CD8-positive, alpha-beta memory T cell (primary cell): Measurements from ENCODE around the gene TEX28. TPM values are rescaled to one million over a fixed set of nuclear protein-coding genes. Genes with fewer than 3 reads are reported as not detected.
"Not testable (repeated sequence)": the region's sequence is repeated elsewhere in the genome, so short reads cannot be mapped to it uniquely, and the experiment has no call there.

Experiments
- CTCF ChIA-PET: fragments of 350-600 bp; sonication (Branson Sonifier 250); formaldehyde crosslinking; loops from one replicate; lab custom pipeline; 2021; ENCODE audit warnings: antibody characterized with exemption; lab: Charles Lee
- POLR2A ChIA-PET: fragments of 350-600 bp; sonication (Branson Sonifier 250); formaldehyde crosslinking; loops from one replicate; lab custom pipeline; 2021; ENCODE audit warnings: antibody characterized with exemption; lab: Charles Lee
- DNase-seq, 5 donors: peaks; one replicate each; pipeline versions ENCODE4 v3.0.0 to v3.0.0-alpha.2; 2020 to 2022; ENCODE audit warnings: mixed read lengths in 1 of 5
- H3K27ac ChIP-seq: one replicate; pipeline ENCODE4 v1.7.0; 2013; ENCODE audit warnings: low read depth, mild to moderate bottlenecking, low read length, moderate library complexity
- H3K27me3 ChIP-seq: 2 replicates; pipeline ENCODE4 v1.7.0; 2013; ENCODE audit warnings: low read length, mild to moderate bottlenecking; ENCODE audit not compliant: insufficient read depth, poor library complexity, severe bottlenecking
- H3K36me3 ChIP-seq: 2 replicates; pipeline ENCODE4 v1.7.0; 2013; ENCODE audit warnings: mild to moderate bottlenecking, low read length, moderate library complexity; ENCODE audit not compliant: insufficient read depth
- H3K4me1 ChIP-seq: 2 replicates; pipeline ENCODE4 v1.7.0; 2013; ENCODE audit warnings: mild to moderate bottlenecking, low read length, moderate library complexity; ENCODE audit not compliant: insufficient read depth
- H3K4me3 ChIP-seq: 2 replicates; pipeline ENCODE4 v1.7.0; 2013; ENCODE audit warnings: mild to moderate bottlenecking, low read length
- H3K9me3 ChIP-seq: 2 replicates; pipeline ENCODE4 v1.7.0; 2013; ENCODE audit warnings: mild to moderate bottlenecking, low read length
- H3K27ac Mint-ChIP-seq, 8 donors: one replicate each; pipeline ENCODE4 v1.8.0; 2020 to 2021; ENCODE audit warnings: mixed read lengths in 8 of 8, mild to moderate bottlenecking in 6 of 8, inconsistent platforms in 3 of 8, moderate library complexity in 3 of 8
- H3K27me3 Mint-ChIP-seq, 2 donors: one replicate each; pipeline ENCODE4 v1.8.0; 2020 to 2021; ENCODE audit warnings: mixed read lengths in 2 of 2, mild to moderate bottlenecking in 1 of 2, moderate library complexity in 1 of 2
- H3K36me3 Mint-ChIP-seq, 3 donors: one replicate each; pipeline ENCODE4 v1.8.0; 2020 to 2021; ENCODE audit warnings: mixed read lengths in 3 of 3, inconsistent platforms in 1 of 3, mild to moderate bottlenecking in 1 of 3
- H3K4me1 Mint-ChIP-seq, 3 donors: one replicate each; pipeline ENCODE4 v1.8.0; 2020 to 2021; ENCODE audit warnings: mixed read lengths in 3 of 3, inconsistent platforms in 1 of 3, mild to moderate bottlenecking in 1 of 3
- H3K4me3 Mint-ChIP-seq, 7 donors: one replicate each; pipeline ENCODE4 v1.8.0; 2020 to 2021; ENCODE audit warnings: mixed read lengths in 7 of 7, mild to moderate bottlenecking in 6 of 7, moderate library complexity in 4 of 7, inconsistent platforms in 2 of 7
- H3K9me3 Mint-ChIP-seq, 5 donors: one replicate each; pipeline ENCODE4 v1.8.0; 2020 to 2022; ENCODE audit warnings: mixed read lengths in 5 of 5, mild to moderate bottlenecking in 3 of 5, moderate library complexity in 2 of 5, inconsistent platforms in 1 of 5
- polyA plus RNA-seq: library from polyadenylated mRNA; unstranded; fragments of 300-500 nt; fragmentation: Illumina TruSeq; gene quantifications from one replicate; pipeline ENCODE4 v1.2.3, GENCODE V29; 2021
- total RNA-seq, 2 experiments: library from RNA; stranded (reverse); gene quantifications; one replicate each; pipeline ENCODE4 v1.2.3, GENCODE V29; 2021

Gene TEX28
- total and polyA plus RNA-seq, 3 experiments from 2014 or later = not detected

DNA sequence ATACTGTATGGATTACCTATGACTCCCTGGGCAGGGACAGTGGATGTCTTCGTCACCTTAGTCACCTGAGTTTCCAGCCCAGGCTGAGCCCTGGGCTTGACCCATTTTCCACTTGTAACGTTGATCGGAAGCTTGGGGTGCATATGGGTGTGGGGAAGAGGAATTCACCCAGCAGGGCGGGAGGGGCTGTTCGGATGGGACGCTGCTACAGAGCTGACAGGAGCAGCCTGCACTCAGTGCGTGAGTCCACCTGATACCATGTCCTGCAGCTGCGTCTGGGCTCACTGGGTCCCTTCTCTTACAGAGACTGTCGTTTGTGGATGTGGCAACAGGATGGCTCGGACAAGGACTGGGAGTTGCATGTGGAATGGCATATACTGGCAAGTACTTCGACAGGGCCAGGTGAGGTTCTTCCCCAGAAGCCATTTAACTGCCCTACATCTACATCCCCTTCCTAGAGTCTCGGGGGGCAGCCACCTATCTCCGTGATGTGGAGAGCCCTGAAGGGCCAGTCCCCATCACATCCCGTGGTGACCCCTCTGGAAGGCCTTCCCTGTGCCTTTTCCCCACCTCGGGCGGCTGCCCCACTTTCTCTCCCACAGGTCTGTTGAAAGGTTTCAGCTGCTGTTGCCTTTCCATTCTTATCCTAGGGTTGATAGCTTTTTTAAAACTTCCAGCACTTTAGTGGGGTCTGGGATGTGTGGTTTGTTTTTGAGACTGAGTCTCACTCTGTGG is 14.3 kb upstream of the TEX28 start:
- Mint-ChIP-seq H3K27ac (peak overlapping the region in 2 of 8 donors; percentile 86 to 88), H3K27me3 (peaks cover 0 to 9% of the 10 kb centered on the region in 2 donors), H3K4me3 (peak overlapping the region in 1 of 7 donors; percentile 65), H3K36me3 (peaks cover 0 to 3% (median 0%) of the 10 kb centered on the region in 3 donors), H3K9me3 (no peaks in the 10 kb centered on the region), H3K4me1 (peaks cover 39 to 68% (median 58%) of the 10 kb centered on the region in 3 donors)
- peaks cover 42% of the 10 kb centered on the region for H3K4me1 ChIP-seq
- DNase-seq = no peak
- CTCF ChIA-PET = interaction anchor here (1.2 to 1.7 kb wide), 6 partner anchors 8 to 184 kb away, joined by 3 to 9 read pairs (median 5); partner anchors contain the start of gene RPL10
- H3K9me3 ChIP-seq = no peaks in the 10 kb centered on the region
- no peaks in the 10 kb centered on the region for H3K36me3 ChIP-seq
- H3K27me3 ChIP-seq = no peaks in the 10 kb centered on the region
- POLR2A ChIA-PET = no interaction called here
- no peak overlapping the region for H3K4me3 ChIP-seq
- no peak overlapping the region for H3K27ac ChIP-seq

DNA sequence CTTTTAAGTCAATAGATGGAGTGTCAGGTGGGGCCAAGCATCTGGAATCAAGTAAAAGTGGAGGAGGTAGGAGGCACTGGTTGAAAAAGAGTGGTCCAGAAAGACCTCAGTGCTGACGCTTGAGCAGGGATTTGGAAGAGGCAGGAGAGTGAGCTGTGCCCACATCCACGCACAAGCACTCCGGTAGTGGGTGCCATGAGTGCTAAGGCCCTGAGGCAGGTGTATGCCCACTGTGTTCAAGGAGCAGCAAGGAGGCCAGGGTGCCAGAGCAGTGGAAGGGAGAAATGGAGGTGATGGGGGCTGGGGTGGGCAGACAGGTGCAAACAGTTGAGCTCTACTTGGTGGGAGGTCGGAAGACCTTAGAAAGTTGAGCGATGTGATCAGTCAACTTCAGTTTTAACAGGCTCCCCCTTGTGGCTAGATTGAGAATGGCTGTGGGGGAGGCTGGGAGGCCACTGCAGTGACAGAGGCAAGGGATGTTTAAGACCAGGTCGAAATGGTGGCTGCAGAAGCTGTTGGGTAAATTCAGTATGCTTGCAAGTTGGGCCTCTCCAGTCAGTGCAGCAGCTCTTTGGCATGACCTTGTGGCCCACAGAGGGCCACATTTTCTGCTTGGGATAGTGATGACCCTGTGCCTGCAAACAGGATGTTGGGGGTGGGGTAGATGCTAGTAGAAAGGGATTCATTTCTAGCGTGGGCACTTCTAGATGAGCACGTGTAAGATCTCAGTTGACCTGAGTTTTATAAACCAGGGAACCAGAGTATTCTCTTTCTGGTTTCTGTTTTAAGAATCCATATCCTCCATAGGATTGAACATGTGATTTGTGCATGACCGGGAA is 13.4 kb upstream of the TEX28 start:
- peaks cover 36% of the 10 kb centered on the region for H3K4me1 ChIP-seq
- no peak overlapping the region for H3K4me3 ChIP-seq
- H3K36me3 Mint-ChIP-seq = peaks cover 0 to under 1% (median 0%) of the 10 kb centered on the region in 3 donors

DNA sequence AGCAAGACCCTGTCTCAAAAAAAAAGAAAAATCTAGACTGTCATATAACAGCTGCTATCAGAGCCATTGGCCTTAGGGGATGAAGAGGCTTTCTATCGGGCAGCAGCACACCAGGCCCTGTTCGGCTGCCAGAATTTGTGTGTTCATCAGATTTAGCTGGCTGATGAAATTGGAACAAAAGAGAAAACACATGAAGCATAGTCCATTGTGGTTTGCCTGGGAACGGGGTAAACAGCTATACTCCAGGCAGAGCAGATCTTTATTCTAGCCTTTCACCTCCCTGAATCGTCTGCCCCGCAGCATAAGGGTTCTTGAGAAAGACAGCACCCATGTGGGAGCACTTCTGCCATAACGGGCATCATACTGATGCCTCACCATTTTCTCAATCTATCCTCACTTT is 12.3 kb upstream of the TEX28 start:
- H3K27ac ChIP-seq = no peak overlapping the region
- peaks cover 31 to 49% (median 39%) of the 10 kb centered on the region in 3 donors for H3K4me1 Mint-ChIP-seq
- no peak overlapping the region for H3K4me3 ChIP-seq
- H3K36me3 ChIP-seq = no peaks in the 10 kb centered on the region
- no peaks in the 10 kb centered on the region for H3K9me3 ChIP-seq
- H3K27me3 Mint-ChIP-seq = peaks cover 0 to 15% of the 10 kb centered on the region in 2 donors
- CTCF ChIA-PET = interaction anchor here (1.7 kb wide), 1 partner anchor 170 kb away, joined by 6 read pairs; no protein-coding TSS in a partner anchor
- H3K27me3 ChIP-seq = no peaks in the 10 kb centered on the region
- DNase-seq = no peak
- no peaks in the 10 kb centered on the region for H3K9me3 Mint-ChIP-seq
- H3K4me1 ChIP-seq = peaks cover 25% of the 10 kb centered on the region
- no peaks in the 10 kb centered on the region for H3K36me3 Mint-ChIP-seq
- peak overlapping the region in 1 of 7 donors; percentile 20 for H3K4me3 Mint-ChIP-seq
- POLR2A ChIA-PET = no interaction called here
- H3K27ac Mint-ChIP-seq = peak overlapping the region in 2 of 8 donors; percentile 18 to 19

More for the DNA sequence above, 13.4 kb upstream of the TEX28 start:
- H3K4me3 Mint-ChIP-seq = peak overlapping the region in 6 of 7 donors; percentile 3 to 63 (median 44)
- H3K36me3 ChIP-seq = no peaks in the 10 kb centered on the region
- H3K27ac Mint-ChIP-seq = peak overlapping the region in 6 of 8 donors; percentile 29 to 92 (median 84)
- no peaks in the 10 kb centered on the region for H3K27me3 ChIP-seq
- CTCF ChIA-PET = interaction anchor here (0.6 to 1.7 kb wide), 10 partner anchors 9 to 252 kb away, joined by 3 to 9 read pairs (median 4); partner anchors contain the start of gene RPL10
- no peaks in the 10 kb centered on the region for H3K9me3 ChIP-seq
- POLR2A ChIA-PET = interaction anchor here (0.5 kb wide), 1 partner anchor 277 kb away, joined by 4 read pairs; no protein-coding TSS in a partner anchor
- peaks cover 39 to 61% (median 50%) of the 10 kb centered on the region in 3 donors for H3K4me1 Mint-ChIP-seq
- peak; percentile 60 to 84 (median 73) for DNase-seq
- peaks cover 0 to 13% of the 10 kb centered on the region in 2 donors for H3K27me3 Mint-ChIP-seq
- no peak overlapping the region for H3K27ac ChIP-seq
- H3K9me3 Mint-ChIP-seq = no peaks in the 10 kb centered on the region

DNA sequence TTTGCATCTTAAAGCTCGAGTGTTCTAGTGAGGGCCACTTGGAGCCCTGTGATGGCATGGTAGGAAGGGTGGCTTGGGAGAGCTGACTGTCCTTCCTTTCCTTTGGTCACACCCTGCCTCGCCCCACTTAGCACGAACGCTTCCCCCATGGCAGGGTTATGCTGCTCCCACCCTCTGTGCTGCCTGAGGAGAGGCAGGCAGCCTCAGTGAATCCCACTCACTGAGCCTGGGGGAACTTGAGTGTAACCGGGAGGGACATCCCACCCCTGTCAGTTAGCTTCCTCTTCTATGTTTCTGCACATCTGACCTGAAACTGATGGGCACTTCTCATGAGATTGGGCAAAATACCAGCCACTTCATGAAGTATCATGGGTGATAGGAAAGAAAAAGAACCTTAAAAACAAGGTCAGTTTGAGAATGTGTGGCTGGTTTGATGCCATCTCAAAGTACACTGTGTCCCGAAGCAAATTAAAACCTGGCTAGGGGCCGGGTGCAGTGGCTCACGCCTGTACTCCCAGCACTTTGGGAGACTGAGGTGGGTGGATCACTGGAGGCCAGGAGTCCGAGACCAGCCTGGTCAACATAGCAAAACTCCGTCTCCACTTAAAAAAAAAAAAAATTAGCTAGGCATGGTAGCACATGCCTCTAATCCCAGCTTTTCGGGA is 10.7 kb upstream of the TEX28 start:
- Histone ChIP-seq H3K27me3 (no peaks in the 10 kb centered on the region), H3K4me3 (no peak overlapping the region), H3K4me1 (peaks cover 22% of the 10 kb centered on the region), H3K27ac (no peak overlapping the region), H3K9me3 (no peaks in the 10 kb centered on the region), H3K36me3 (no peaks in the 10 kb centered on the region)
- H3K27me3 Mint-ChIP-seq = peaks cover 0 to 15% of the 10 kb centered on the region in 2 donors
- H3K4me3 Mint-ChIP-seq = no peak overlapping the region
- peak overlapping the region in 2 of 8 donors; percentile 56 to 85 for H3K27ac Mint-ChIP-seq
- peaks cover 21 to 34% (median 27%) of the 10 kb centered on the region in 3 donors for H3K4me1 Mint-ChIP-seq
- CTCF ChIA-PET = interaction anchor here (0.5 kb wide), 1 partner anchor 212 kb away, joined by 3 read pairs; no protein-coding TSS in a partner anchor
- no peak for DNase-seq
- POLR2A ChIA-PET = no interaction called here
- no peaks in the 10 kb centered on the region for H3K36me3 Mint-ChIP-seq
- H3K9me3 Mint-ChIP-seq = no peaks in the 10 kb centered on the region

DNA sequence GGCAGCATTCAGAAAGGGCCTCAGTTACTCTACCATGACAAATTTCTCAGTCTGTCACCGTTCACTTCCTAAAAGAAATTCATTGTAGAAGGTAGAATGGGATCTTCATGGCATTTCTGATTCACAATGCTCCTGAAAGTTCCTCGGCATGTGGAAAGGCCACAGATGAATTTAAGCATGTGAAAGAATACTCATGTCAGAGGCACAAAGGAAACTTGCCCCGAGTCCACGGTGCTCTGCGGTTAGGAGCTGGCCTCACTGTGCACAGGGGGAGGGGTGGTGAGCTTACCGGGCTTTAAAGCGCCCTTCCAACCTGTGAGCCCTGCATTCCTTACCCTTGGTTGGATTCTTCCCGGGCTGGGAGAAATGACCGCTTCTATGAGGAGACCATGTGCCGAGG is 9.9 kb upstream of the TEX28 start:
- H3K4me1 Mint-ChIP-seq = peaks cover 22 to 29% (median 27%) of the 10 kb centered on the region in 3 donors

DNA sequence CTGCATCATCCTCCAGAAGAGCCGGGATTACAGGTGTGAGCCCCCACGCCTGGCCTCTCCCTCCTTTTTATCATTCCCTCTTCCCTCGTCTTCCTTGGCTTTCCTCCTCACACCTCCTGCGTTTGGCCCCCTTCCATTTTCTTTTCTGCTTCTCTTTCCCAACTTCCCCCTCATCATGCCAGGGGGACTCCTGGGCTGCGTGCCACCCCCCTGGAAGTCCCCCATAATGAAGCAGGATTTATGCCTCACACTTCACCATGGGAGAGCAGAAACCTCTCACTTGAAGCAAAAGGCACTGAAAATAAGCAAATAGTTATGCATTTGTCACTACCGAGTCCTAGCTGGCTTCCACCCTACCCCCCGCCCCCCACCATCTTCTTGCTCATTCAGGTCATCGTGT is 8.6 kb upstream of the TEX28 start:
- Mint-ChIP-seq H3K4me1 (peaks cover 17 to 21% (median 19%) of the 10 kb centered on the region in 3 donors), H3K36me3 (no peaks in the 10 kb centered on the region), H3K27me3 (peaks cover 0 to 18% of the 10 kb centered on the region in 2 donors), H3K9me3 (no peaks in the 10 kb centered on the region), H3K4me3 (no peak overlapping the region), H3K27ac (no peak overlapping the region)
- DNase-seq = no peak
- no peaks in the 10 kb centered on the region for H3K27me3 ChIP-seq
- CTCF ChIA-PET = no interaction called here
- H3K27ac ChIP-seq = no peak overlapping the region
- H3K4me3 ChIP-seq = no peak overlapping the region
- peaks cover 14% of the 10 kb centered on the region for H3K4me1 ChIP-seq
- H3K36me3 ChIP-seq = no peaks in the 10 kb centered on the region
- no peaks in the 10 kb centered on the region for H3K9me3 ChIP-seq
- POLR2A ChIA-PET = interaction anchor here (0.6 to 0.8 kb wide), 2 partner anchors 13 to 95 kb away, joined by 4 to 6 read pairs; partner anchors contain the start of gene RPL10

More for the DNA sequence above, 9.9 kb upstream of the TEX28 start:
- no peaks in the 10 kb centered on the region for H3K36me3 ChIP-seq
- no peaks in the 10 kb centered on the region for H3K27me3 ChIP-seq
- no peak overlapping the region for H3K4me3 Mint-ChIP-seq
- H3K9me3 ChIP-seq = no peaks in the 10 kb centered on the region
- no peak overlapping the region for H3K27ac ChIP-seq
- ChIA-PET CTCF (interaction anchor here (0.5 to 1.0 kb wide), 2 partner anchors 168 to 212 kb away, joined by 3 to 5 read pairs; no protein-coding TSS in a partner anchor), POLR2A (no interaction called here)
- H3K9me3 Mint-ChIP-seq = no peaks in the 10 kb centered on the region
- peaks cover 0 to 18% of the 10 kb centered on the region in 2 donors for H3K27me3 Mint-ChIP-seq
- H3K36me3 Mint-ChIP-seq = no peaks in the 10 kb centered on the region
- H3K27ac Mint-ChIP-seq = peak overlapping the region in 1 of 8 donors; percentile 85
- H3K4me3 ChIP-seq = no peak overlapping the region
- DNase-seq = no peak
- peaks cover 22% of the 10 kb centered on the region for H3K4me1 ChIP-seq

DNA sequence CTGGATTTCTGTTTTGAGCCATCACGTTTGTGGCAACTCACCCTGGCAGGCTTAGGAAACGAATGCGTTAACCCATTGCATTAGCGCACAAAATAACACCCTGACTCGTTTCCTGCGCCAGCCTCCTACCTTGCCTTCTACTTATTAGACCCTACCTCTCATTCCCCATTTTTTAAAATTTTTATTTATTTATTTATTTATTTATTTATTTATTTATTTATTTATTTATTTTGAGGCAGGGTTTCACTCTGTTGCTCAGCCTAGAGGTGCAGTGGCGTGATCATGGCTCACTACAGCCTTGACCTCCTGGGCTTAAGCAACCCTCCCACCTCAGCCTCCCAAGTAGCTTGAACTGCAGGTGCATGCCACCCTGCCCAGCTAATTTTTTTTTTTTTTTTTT is 8.1 kb upstream of the TEX28 start:
- H3K27me3 ChIP-seq, H3K4me3 ChIP-seq, H3K27ac ChIP-seq, H3K36me3 ChIP-seq, H3K27ac Mint-ChIP-seq, H3K4me3 Mint-ChIP-seq, H3K36me3 Mint-ChIP-seq, H3K4me1 ChIP-seq, DNase-seq, H3K9me3 Mint-ChIP-seq, CTCF ChIA-PET, H3K9me3 ChIP-seq: not testable (repeated sequence)
- POLR2A ChIA-PET = interaction anchor here (0.6 to 0.8 kb wide), 2 partner anchors 13 to 95 kb away, joined by 4 to 6 read pairs; partner anchors contain the start of gene RPL10
- Mint-ChIP-seq H3K27me3 (peaks cover 0 to 18% of the 10 kb centered on the region in 2 donors), H3K4me1 (peaks cover 13 to 16% (median 14%) of the 10 kb centered on the region in 3 donors)
